Parathyroid adenoma (tissue), 2 donors: ENCODE data around the gene TOPAZ1.

Source experiments
- H2AFZ ChIP-seq: fragments of 300-600 bp; sonication (generic); one replicate; pipeline ENCODE4 v1.7.0; 2017; ENCODE audit warnings: antibody characterized with exemption, mild to moderate bottlenecking
- H3K27ac ChIP-seq: fragments of 300-600 bp; sonication (generic); one replicate; pipeline ENCODE4 v1.7.0; 2017
- H3K27me3 ChIP-seq: fragments of 300-600 bp; sonication (generic); one replicate; pipeline ENCODE4 v1.7.0; 2017; ENCODE audit warnings: low read length; ENCODE audit not compliant: control insufficient read depth, insufficient read depth
- H3K36me3 ChIP-seq: fragments of 300-600 bp; sonication (generic); one replicate; pipeline ENCODE4 v1.7.0; 2017; ENCODE audit warnings: low read length; ENCODE audit not compliant: control insufficient read depth, insufficient read depth
- H3K4me1 ChIP-seq: fragments of 300-600 bp; sonication (generic); one replicate; pipeline ENCODE4 v1.7.0; 2017; ENCODE audit warnings: control low read depth
- H3K4me2 ChIP-seq: fragments of 300-600 bp; sonication (generic); one replicate; pipeline ENCODE4 v1.7.0; 2017; ENCODE audit warnings: low read length
- H3K4me3 ChIP-seq: fragments of 300-600 bp; sonication (generic); one replicate; pipeline ENCODE4 v1.7.0; 2017; ENCODE audit warnings: low read depth, low read length
- H3K79me2 ChIP-seq: fragments of 300-600 bp; sonication (generic); one replicate; pipeline ENCODE4 v1.7.0; 2017; ENCODE audit warnings: control low read depth
- H3K9ac ChIP-seq: fragments of 300-600 bp; sonication (generic); one replicate; pipeline ENCODE4 v1.7.0; 2017; ENCODE audit warnings: mild to moderate bottlenecking
- H3K9me3 ChIP-seq: fragments of 300-600 bp; sonication (generic); one replicate; pipeline ENCODE4 v1.7.0; 2017; ENCODE audit warnings: low read length; ENCODE audit not compliant: control insufficient read depth
- TF ChIP-seq, protein P1 (sequence below): fragments of 300-600 bp; sonication (generic); IDR thresholded peaks from one replicate; pipeline ENCODE4 v1.7.0; 2017; ENCODE audit warnings: antibody characterized with exemption, mild to moderate bottlenecking
- donor health status: primary hyperparathyroidism.

TOPAZ1 gene

DNA sequence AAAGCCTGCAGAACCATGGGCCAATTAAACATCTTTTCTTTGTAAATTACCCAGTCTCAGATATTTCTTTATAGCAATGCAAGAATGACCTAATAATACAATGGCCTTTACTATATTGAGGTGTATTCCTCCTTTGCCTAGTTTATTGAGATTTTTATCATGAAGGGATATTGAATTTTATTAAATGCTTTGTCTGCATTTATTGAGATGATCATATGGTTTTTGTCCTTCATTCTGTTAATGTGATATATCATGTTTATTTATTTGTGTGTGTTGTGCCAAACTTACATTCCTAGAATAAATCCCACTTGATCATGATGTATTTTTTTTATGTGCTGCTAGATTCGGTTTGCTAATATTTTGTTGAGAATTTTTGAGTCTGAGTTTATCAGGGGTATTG lies 36.2 kb downstream of the TOPAZ1 start:
- Histone ChIP-seq H3K27me3 (no peaks in the 10 kb centered on the region), H3K36me3 (no peaks in the 10 kb centered on the region), H3K9me3 (no peaks in the 10 kb centered on the region), H3K4me1 (no peaks in the 10 kb centered on the region), H3K79me2 (no peaks in the 10 kb centered on the region), H3K27ac (no peak overlapping the region), H3K4me3 (no peak overlapping the region), H2AFZ (no peak overlapping the region), H3K4me2 (no peak overlapping the region), H3K9ac (no peak overlapping the region)
- TF ChIP-seq, protein P1, sequence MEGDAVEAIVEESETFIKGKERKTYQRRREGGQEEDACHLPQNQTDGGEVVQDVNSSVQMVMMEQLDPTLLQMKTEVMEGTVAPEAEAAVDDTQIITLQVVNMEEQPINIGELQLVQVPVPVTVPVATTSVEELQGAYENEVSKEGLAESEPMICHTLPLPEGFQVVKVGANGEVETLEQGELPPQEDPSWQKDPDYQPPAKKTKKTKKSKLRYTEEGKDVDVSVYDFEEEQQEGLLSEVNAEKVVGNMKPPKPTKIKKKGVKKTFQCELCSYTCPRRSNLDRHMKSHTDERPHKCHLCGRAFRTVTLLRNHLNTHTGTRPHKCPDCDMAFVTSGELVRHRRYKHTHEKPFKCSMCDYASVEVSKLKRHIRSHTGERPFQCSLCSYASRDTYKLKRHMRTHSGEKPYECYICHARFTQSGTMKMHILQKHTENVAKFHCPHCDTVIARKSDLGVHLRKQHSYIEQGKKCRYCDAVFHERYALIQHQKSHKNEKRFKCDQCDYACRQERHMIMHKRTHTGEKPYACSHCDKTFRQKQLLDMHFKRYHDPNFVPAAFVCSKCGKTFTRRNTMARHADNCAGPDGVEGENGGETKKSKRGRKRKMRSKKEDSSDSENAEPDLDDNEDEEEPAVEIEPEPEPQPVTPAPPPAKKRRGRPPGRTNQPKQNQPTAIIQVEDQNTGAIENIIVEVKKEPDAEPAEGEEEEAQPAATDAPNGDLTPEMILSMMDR, result no peak

DNA sequence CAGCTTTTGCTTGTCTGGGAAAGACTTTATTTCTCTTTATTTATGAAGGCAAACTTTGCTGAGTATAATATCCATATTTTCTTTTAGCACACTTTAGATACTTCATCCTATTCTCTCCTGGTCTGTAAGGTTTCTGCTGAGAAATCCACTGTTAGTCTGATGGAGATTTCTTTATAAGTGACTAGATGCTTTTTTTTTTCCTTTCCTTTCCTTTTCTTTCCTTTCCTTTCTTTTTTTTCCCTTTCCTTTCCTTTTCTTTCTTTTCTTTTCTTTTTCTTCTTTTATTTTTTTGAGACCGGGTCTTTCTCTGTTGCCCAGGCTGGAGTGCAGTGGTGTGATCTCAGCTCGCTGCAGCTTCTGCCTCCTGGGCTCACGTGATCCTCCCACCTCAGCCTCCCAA lies 38.4 kb downstream of the TOPAZ1 start:
- no peaks in the 10 kb centered on the region for H3K27me3 ChIP-seq
- H3K36me3 ChIP-seq, result no peaks in the 10 kb centered on the region
- no peaks in the 10 kb centered on the region for H3K4me1 ChIP-seq
- H2AFZ ChIP-seq, result no peak overlapping the region
- no peaks in the 10 kb centered on the region for H3K9me3 ChIP-seq
- no peak overlapping the region for H3K4me2 ChIP-seq
- no peak overlapping the region for H3K27ac ChIP-seq
- H3K79me2 ChIP-seq, result no peaks in the 10 kb centered on the region
- H3K9ac ChIP-seq, result no peak overlapping the region
- TF ChIP-seq, protein P1, result no peak
- H3K4me3 ChIP-seq, result no peak overlapping the region

DNA sequence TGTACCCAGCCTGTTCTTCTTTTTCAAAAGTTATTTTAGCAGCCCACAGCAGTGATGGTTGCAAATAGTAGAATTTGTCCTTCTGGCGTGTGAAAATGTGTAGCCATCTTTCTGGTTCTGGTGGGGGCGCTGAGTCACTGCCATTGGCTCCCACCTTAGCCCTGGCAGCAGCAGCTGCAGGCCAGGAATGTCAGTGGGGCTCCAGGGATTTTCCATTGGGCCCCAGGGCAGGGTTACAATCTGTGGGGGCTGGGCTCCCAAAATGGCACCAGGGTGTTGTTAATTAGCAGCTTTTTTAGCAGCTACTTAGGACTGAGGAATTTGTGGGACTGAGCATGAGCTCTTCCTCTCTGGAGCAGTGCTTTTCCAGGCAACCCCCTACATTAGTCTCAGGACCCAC lies 38.9 kb downstream of the TOPAZ1 start:
- Histone ChIP-seq H3K4me3 (no peak overlapping the region), H3K79me2 (no peaks in the 10 kb centered on the region), H3K4me1 (no peaks in the 10 kb centered on the region), H2AFZ (no peak overlapping the region), H3K36me3 (no peaks in the 10 kb centered on the region), H3K27ac (no peak overlapping the region), H3K9ac (no peak overlapping the region), H3K4me2 (no peak overlapping the region), H3K27me3 (no peaks in the 10 kb centered on the region), H3K9me3 (no peaks in the 10 kb centered on the region)
- TF ChIP-seq, protein P1, result no peak

DNA sequence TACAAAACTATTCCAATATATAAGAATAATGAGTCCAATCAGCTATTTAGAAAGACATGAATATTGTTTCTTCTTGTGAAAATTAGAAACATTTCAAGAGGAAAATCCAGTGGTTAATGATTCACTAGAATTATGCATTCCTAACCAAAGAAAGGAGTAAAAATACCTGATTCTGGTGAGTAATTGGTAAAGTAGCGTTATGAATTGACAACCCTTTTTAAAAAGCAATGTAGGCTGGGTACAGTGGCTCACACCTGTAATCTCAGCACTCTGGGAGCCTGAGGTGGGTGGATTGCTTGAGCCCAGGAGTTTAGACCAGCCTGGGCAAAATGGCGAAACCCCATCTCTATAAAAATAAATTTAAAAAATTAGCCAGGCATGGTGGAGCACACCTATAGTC lies 43.3 kb downstream of the TOPAZ1 start:
- Histone ChIP-seq H3K79me2 (no peaks in the 10 kb centered on the region), H3K27me3 (peaks cover 3% of the 10 kb centered on the region), H3K36me3 (no peaks in the 10 kb centered on the region), H3K9me3 (no peaks in the 10 kb centered on the region), H3K4me2 (no peak overlapping the region), H3K4me3 (no peak overlapping the region), H2AFZ (no peak overlapping the region), H3K4me1 (no peaks in the 10 kb centered on the region), H3K9ac (no peak overlapping the region), H3K27ac (no peak overlapping the region)
- TF ChIP-seq, protein P1, result no peak

DNA sequence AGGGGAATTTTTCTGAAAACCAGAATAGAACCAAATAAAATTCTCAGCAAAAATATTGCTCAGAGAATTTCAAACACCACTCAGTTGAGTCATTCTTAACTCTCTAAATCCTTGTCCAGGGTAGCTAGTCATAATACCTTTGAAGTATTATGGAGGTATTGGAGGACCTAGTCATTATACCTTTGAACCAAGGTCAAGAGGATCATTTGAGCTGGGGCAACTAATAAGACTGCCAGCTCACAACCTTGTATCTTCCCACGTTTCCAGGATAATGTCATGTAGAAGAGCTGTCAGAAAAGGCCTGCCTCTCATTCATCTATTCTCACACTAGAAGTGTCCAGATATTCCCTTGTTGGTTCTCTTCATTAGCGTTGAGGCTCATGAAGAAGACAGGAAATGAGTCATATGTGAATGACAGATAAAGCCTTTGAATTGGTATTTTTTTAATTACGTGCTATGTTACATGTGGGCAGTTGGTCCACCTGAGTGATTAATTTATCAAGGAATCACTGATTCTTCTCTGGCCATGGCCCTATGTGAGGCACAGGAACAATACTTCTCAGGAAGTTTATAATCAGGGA lies 48.3 kb downstream of the TOPAZ1 start:
- Histone ChIP-seq H3K79me2 (no peaks in the 10 kb centered on the region), H3K27ac (no peak overlapping the region), H3K4me1 (no peaks in the 10 kb centered on the region), H3K4me2 (no peak overlapping the region), H3K27me3 (peaks cover 3% of the 10 kb centered on the region), H3K36me3 (no peaks in the 10 kb centered on the region), H3K9ac (no peak overlapping the region), H3K4me3 (no peak overlapping the region), H2AFZ (no peak overlapping the region), H3K9me3 (no peaks in the 10 kb centered on the region)
- TF ChIP-seq, protein P1, result no peak
